NCI-H1417 treated with DMSO at 0.1 percent for 48 hours (cell line): ENCODE data around the gene PAK3.

Experiments used
- DNase-seq: peaks from one replicate; lab custom pipeline; 2025; lab: John Stamatoyannopoulos, UW

Gene PAK3

GRCh38 chrX:111131572-111131971, 35.6 kb downstream of the PAK3 start:
- DNase-seq, result no peak

GRCh38 chrX:111133389-111133788, 37.4 kb downstream of the PAK3 start:
- no peak for DNase-seq

- no peak for DNase-seq
Measured at GRCh38 chrX:111145878-111146277, 49.9 kb downstream of the PAK3 start.

- no peak for DNase-seq
Measured at GRCh38 chrX:111151764-111152163, 55.8 kb downstream of the PAK3 start.

- no peak for DNase-seq
Measured at GRCh38 chrX:111159232-111159631, 63.2 kb downstream of the PAK3 start.

GRCh38 chrX:111164728-111165127, 68.7 kb downstream of the PAK3 start:
- no peak for DNase-seq

GRCh38 chrX:111165902-111166301, 69.9 kb downstream of the PAK3 start:
- DNase-seq, result no peak

- DNase-seq, result no peak
Measured at GRCh38 chrX:111167334-111167733, 71.3 kb downstream of the PAK3 start.

- no peak for DNase-seq
Measured at GRCh38 chrX:111168314-111168713, 72.3 kb downstream of the PAK3 start.

GRCh38 chrX:111169141-111169540, 73.2 kb downstream of the PAK3 start:
- DNase-seq, result no peak

- DNase-seq, result no peak
Measured at GRCh38 chrX:111170017-111170416, 74.0 kb downstream of the PAK3 start.

- DNase-seq, result no peak
Measured at GRCh38 chrX:111180750-111181240, 84.8 kb downstream of the PAK3 start.

GRCh38 chrX:111181951-111182350, 86.0 kb downstream of the PAK3 start:
- DNase-seq, result peak; percentile 58

- no peak for DNase-seq
Measured at GRCh38 chrX:111182997-111183396, 87.0 kb downstream of the PAK3 start.

GRCh38 chrX:111191598-111191997, 95.6 kb downstream of the PAK3 start:
- no peak for DNase-seq

GRCh38 chrX:111199505-111199904, 103.5 kb downstream of the PAK3 start:
- DNase-seq, result no peak

GRCh38 chrX:111200327-111200726, 104.3 kb downstream of the PAK3 start:
- DNase-seq, result no peak

- DNase-seq, result no peak
Measured at GRCh38 chrX:111207851-111208250, 111.9 kb downstream of the PAK3 start.

GRCh38 chrX:111216293-111216801, 120.4 kb downstream of the PAK3 start:
- no peak for DNase-seq

- no peak for DNase-seq
Measured at GRCh38 chrX:111244235-111244750, 148.3 kb downstream of the PAK3 start.

- no peak for DNase-seq
Measured at GRCh38 chrX:111254896-111255693, 159.1 kb downstream of the PAK3 start.

- no peak for DNase-seq
Measured at GRCh38 chrX:111257733-111258132, 161.7 kb downstream of the PAK3 start.

GRCh38 chrX:111259559-111259958, 163.6 kb downstream of the PAK3 start:
- DNase-seq, result no peak

GRCh38 chrX:111260451-111260850, 164.5 kb downstream of the PAK3 start:
- DNase-seq, result no peak
